DMS153 treated with DMSO at 0.1 percent for 48 hours (cell line): ENCODE results near the gene ACSS1.
A peak's percentile ranks its signal among the peaks of the same experiment; 100 is the strongest.
"Not testable (repeated sequence)": the region's sequence is repeated elsewhere in the genome, so short reads cannot be mapped to it uniquely, and the experiment has no call there.

ENCODE experiments used
- DNase-seq: peaks from one replicate; lab custom pipeline; 2025; ENCODE audit not compliant: unreplicated experiment; lab: John Stamatoyannopoulos, UW

The ACSS1 gene

GRCh38 chr20:25013478-25014380 lies 44.2 kb downstream of the ACSS1 start:
- no peak for DNase-seq

GRCh38 chr20:25012616-25013189 lies 45.2 kb downstream of the ACSS1 start:
- DNase-seq: no peak

GRCh38 chr20:25011831-25012241 lies 46.1 kb downstream of the ACSS1 start:
- no peak for DNase-seq

GRCh38 chr20:25011261-25011660 lies 46.7 kb downstream of the ACSS1 start:
- no peak for DNase-seq

- no peak for DNase-seq
Observed at GRCh38 chr20:25009218-25010145, 48.5 kb downstream of the ACSS1 start.

- no peak for DNase-seq
Observed at GRCh38 chr20:25008388-25009217, 49.3 kb downstream of the ACSS1 start.

GRCh38 chr20:25007491-25008305 lies 50.2 kb downstream of the ACSS1 start:
- DNase-seq: no peak

GRCh38 chr20:25006431-25007167 lies 51.3 kb downstream of the ACSS1 start:
- no peak for DNase-seq

GRCh38 chr20:25005661-25006060 lies 52.3 kb downstream of the ACSS1 start:
- no peak for DNase-seq

- DNase-seq: no peak
Observed at GRCh38 chr20:25005220-25005619, 52.7 kb downstream of the ACSS1 start.

- no peak for DNase-seq
Observed at GRCh38 chr20:25003002-25003401, 54.9 kb downstream of the ACSS1 start.

- not testable (repeated sequence) for DNase-seq
Observed at GRCh38 chr20:25001323-25001722, 56.6 kb downstream of the ACSS1 start.

GRCh38 chr20:25000268-25000801 lies 57.6 kb downstream of the ACSS1 start:
- peak; percentile 19 for DNase-seq

GRCh38 chr20:24999568-24999967 lies 58.4 kb downstream of the ACSS1 start:
- no peak for DNase-seq

- DNase-seq: no peak
Observed at GRCh38 chr20:24998631-24999445, 59.1 kb downstream of the ACSS1 start.

- no peak for DNase-seq
Observed at GRCh38 chr20:24998121-24998520, 59.8 kb downstream of the ACSS1 start.

- DNase-seq: no peak
Observed at GRCh38 chr20:24996449-24997377, 61.2 kb downstream of the ACSS1 start.
